ENCODE data around the gene MEA1.

DNA sequence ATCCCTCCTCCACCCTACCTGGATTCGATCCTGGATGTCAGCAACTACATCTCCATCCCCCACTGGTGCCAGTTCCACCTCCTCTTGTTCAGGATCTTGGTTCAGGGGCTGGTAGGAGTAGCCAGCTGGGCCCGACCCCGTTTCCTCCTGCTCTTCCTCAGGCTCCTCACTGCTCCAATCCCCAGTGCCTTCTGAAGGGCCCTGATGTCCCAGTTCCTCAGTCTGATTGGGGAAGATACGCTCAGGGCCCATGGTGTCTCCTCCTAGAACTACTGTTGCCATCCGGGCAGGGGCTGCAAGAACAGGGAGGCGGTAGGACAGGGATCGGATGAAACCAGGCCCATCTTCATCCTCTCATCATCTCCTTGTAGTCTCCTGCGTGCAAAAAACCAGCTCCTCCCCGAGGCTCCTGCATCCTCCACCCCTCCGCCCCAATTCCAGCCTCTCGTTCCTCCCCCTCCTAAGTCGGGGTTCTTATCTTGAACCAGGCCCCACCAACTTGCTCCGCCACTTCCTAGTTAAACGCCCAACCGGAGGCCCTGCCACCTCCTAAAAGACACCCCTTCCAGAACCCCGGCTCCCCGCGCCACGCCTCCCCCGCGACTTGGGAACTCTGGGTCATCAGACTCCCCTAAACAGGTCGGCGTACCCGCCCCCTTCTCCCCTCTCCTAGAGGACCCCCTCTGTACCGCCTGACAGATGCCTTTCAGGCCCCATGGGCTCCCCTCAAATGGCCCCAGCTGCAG is 476 bp downstream of the MEA1 start:
- TF ChIP-seq ZNF24 (IDR thresholded peaks at IDR 0.05) (no peak), ZNF274 (IDR thresholded peaks at IDR 0.05; ENCODE audit: insufficient read depth, insufficient read length) (no peak), JUND (IDR thresholded peaks at IDR 0.05; ENCODE audit: low read depth, low read length) (no peak), POLR2AphosphoS5 (IDR thresholded peaks at IDR 0.05; ENCODE audit: low read length) (no peak; the same call in 1 of the 2 replicates), POLR2A (IDR thresholded peaks at IDR 0.05; ENCODE audit: low read depth, low read length) (no peak; the same call in 1 of the 2 replicates), CBFB (IDR thresholded peaks at IDR 0.05; ENCODE audit: low read depth) (no peak)
- TF ChIP-seq, protein P1, sequence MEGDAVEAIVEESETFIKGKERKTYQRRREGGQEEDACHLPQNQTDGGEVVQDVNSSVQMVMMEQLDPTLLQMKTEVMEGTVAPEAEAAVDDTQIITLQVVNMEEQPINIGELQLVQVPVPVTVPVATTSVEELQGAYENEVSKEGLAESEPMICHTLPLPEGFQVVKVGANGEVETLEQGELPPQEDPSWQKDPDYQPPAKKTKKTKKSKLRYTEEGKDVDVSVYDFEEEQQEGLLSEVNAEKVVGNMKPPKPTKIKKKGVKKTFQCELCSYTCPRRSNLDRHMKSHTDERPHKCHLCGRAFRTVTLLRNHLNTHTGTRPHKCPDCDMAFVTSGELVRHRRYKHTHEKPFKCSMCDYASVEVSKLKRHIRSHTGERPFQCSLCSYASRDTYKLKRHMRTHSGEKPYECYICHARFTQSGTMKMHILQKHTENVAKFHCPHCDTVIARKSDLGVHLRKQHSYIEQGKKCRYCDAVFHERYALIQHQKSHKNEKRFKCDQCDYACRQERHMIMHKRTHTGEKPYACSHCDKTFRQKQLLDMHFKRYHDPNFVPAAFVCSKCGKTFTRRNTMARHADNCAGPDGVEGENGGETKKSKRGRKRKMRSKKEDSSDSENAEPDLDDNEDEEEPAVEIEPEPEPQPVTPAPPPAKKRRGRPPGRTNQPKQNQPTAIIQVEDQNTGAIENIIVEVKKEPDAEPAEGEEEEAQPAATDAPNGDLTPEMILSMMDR (IDR thresholded peaks at IDR 0.05 in 2 of 3, conservative IDR thresholded peaks at IDR 0.05 in 1 of 3; ENCODE audit: control insufficient read depth in 2 of 3, extremely low read depth in 1 of 3, insufficient read depth in 1 of 3, low read depth in 3 of 3, low read length in 3 of 3) = no peak
